Ascending aorta (tissue), 2 donors: ENCODE results near the gene RIMBP2. TPM values are rescaled to one million over a fixed set of nuclear protein-coding genes. Genes with fewer than 3 reads are reported as not detected.

Experiments used
- DNase-seq, 2 donors: peaks; one replicate each; pipeline ENCODE4 v3.0.0-alpha.2; 2019; ENCODE audit warnings: low spot score in 2 of 2
- H3K27ac ChIP-seq, 2 donors: fragments of 200-600 bp; sonication (generic); one replicate each; pipeline ENCODE4 v1.5.1; 2016 to 2017; ENCODE audit warnings: mild to moderate bottlenecking in 1 of 2
- H3K27me3 ChIP-seq: fragments of 200-600 bp; sonication (generic); one replicate; pipeline ENCODE4 v1.5.1; 2017
- H3K36me3 ChIP-seq, 2 donors: fragments of 200-600 bp; sonication (generic); one replicate each; pipeline ENCODE4 v1.5.1; 2016
- H3K4me1 ChIP-seq, 2 donors: fragments of 200-600 bp; sonication (generic); one replicate each; pipeline ENCODE4 v1.5.1; 2016 to 2017; ENCODE audit warnings: mild to moderate bottlenecking in 1 of 2
- H3K4me3 ChIP-seq, 2 donors: fragments of 200-600 bp; sonication (generic); one replicate each; pipeline ENCODE4 v1.5.1; 2016 to 2017; ENCODE audit warnings: mild to moderate bottlenecking in 1 of 2
- H3K9me3 ChIP-seq, 2 donors: fragments of 200-600 bp; sonication (generic); one replicate each; pipeline ENCODE4 v1.5.1; 2016
- intact Hi-C: fragments of 100-400 bp; cut with DNase I; formaldehyde crosslinking; loops from one replicate; pipeline ENCODE4 v1.15.1; 2023
- total RNA-seq: library from RNA; depleted of rRNA; stranded (reverse); fragments of >200 nt; gene quantifications from one replicate; pipeline ENCODE4 v1.1.0, GENCODE V29; 2016
- TF ChIP-seq, protein P1 (sequence below), 3 experiments: fragments of 200-600 bp in 2 of 3; fragments of 450-650 bp in 1 of 3; sonication (generic) in 2 of 3; IDR thresholded peaks; one replicate each; pipeline ENCODE4 v1.5.1; 2016 to 2019; ENCODE audit warnings: antibody characterized with exemption in 3 of 3, mild to moderate bottlenecking in 1 of 3, moderate library complexity in 1 of 3

Gene RIMBP2
- total RNA-seq, 1 donor from 2014 or later, result not detected

GRCh38 chr12:130478786-130479185 lies 237.3 kb downstream of the RIMBP2 start:
- H3K9me3 ChIP-seq, result no peaks in the 10 kb centered on the region
- H3K27me3 ChIP-seq, result no peaks in the 10 kb centered on the region
- no peak for DNase-seq
- no peaks in the 10 kb centered on the region for H3K4me1 ChIP-seq
- no peak overlapping the region for H3K27ac ChIP-seq
- H3K4me3 ChIP-seq, result no peak overlapping the region
- no peaks in the 10 kb centered on the region for H3K36me3 ChIP-seq
- TF ChIP-seq, protein P1, sequence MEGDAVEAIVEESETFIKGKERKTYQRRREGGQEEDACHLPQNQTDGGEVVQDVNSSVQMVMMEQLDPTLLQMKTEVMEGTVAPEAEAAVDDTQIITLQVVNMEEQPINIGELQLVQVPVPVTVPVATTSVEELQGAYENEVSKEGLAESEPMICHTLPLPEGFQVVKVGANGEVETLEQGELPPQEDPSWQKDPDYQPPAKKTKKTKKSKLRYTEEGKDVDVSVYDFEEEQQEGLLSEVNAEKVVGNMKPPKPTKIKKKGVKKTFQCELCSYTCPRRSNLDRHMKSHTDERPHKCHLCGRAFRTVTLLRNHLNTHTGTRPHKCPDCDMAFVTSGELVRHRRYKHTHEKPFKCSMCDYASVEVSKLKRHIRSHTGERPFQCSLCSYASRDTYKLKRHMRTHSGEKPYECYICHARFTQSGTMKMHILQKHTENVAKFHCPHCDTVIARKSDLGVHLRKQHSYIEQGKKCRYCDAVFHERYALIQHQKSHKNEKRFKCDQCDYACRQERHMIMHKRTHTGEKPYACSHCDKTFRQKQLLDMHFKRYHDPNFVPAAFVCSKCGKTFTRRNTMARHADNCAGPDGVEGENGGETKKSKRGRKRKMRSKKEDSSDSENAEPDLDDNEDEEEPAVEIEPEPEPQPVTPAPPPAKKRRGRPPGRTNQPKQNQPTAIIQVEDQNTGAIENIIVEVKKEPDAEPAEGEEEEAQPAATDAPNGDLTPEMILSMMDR (IDR thresholded peaks at IDR 0.05), result no peak
- intact Hi-C loops, result no loop called here

DNA sequence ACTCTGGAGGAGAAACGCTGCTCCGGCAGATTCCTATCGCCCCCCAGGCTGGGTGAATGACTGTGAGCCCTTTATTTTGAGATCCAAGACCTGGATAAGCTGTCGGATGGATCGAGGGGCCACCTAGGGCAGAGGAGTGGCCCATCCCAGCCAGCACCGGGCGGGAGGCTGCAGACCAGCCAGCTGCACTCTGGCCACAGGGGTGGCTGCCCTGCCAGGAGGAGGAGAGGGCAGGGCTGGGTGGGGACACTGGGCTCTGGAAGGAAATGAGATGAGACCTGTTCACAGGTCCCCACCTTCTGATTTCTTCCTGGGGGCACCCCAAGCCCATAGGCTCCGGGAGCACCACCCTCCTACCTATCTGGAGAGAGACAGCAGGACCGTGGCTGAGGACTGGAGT lies 238.4 kb downstream of the RIMBP2 start:
- no peaks in the 10 kb centered on the region for H3K27me3 ChIP-seq
- TF ChIP-seq, protein P1 (IDR thresholded peaks at IDR 0.05), result no peak
- H3K27ac ChIP-seq, result no peak overlapping the region

DNA sequence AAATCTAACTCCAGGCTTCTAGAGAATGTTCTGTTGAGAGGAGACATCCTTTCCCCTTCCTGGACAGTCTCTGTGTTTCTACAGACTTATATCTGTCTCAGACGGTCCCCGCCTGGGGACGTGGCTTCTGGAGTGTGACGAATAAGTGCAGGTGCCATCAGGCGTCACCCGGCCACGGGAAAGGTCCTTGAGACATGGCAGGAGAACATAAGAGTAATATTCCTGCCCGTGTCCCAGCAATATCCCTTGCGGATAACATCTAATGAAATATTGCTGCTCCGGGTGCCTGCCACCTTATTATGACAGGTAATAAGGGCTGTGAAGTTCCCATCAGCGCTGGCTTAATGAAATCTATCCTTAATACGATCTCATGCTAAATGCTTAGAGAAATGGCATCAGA lies 238.8 kb downstream of the RIMBP2 start:
- Histone ChIP-seq H3K27ac (no peak overlapping the region), H3K4me1 (no peaks in the 10 kb centered on the region), H3K27me3 (no peaks in the 10 kb centered on the region), H3K9me3 (no peaks in the 10 kb centered on the region), H3K4me3 (no peak overlapping the region), H3K36me3 (no peaks in the 10 kb centered on the region)
- TF ChIP-seq, protein P1 (IDR thresholded peaks at IDR 0.05), result no peak
- DNase-seq, result no peak
- intact Hi-C loops, result no loop called here

More for the DNA sequence above, 238.4 kb downstream of the RIMBP2 start:
- intact Hi-C loops, result no loop called here
- Histone ChIP-seq H3K4me1 (no peaks in the 10 kb centered on the region), H3K36me3 (no peaks in the 10 kb centered on the region), H3K4me3 (no peak overlapping the region), H3K9me3 (no peaks in the 10 kb centered on the region)
- DNase-seq, result no peak

GRCh38 chr12:130476451-130477135 lies 239.5 kb downstream of the RIMBP2 start:
- H3K9me3 ChIP-seq, result no peaks in the 10 kb centered on the region
- no peaks in the 10 kb centered on the region for H3K27me3 ChIP-seq
- H3K27ac ChIP-seq, result no peak overlapping the region
- TF ChIP-seq, protein P1 (IDR thresholded peaks at IDR 0.05), result no peak
- intact Hi-C loops, result no loop called here
- H3K4me3 ChIP-seq, result no peak overlapping the region
- no peaks in the 10 kb centered on the region for H3K36me3 ChIP-seq
- no peak for DNase-seq
- H3K4me1 ChIP-seq, result no peaks in the 10 kb centered on the region

DNA sequence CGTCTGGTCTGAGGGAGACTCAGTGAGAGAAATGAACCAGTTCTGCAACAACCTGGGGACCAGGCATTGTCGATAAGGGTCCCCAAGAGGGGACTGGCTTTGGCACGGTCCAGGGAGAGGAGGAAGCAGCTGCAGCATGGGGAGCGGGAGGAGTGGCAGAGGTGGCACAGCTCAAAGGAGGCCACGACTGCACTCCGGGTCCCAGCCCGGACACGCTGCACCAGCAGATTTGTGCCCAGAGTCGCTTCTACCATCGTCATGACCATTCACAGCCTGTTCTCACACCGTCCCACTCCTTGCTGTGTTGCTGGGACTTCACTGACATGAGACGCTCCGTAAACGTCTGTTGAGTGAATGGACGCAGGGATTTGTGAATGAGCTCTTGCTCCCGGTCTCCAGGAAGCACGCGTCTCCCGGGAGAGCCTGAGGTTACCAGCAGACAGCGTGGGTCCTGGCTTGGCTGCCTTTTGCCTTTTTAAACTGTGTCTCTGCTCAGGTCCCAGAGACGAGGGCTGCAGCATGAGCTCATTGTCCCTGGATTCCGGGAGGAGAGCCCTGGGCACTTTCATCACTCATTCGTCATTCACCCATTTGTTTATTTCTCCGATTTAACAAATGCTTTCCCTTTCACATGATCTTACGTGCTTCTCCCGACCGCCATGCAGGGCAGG lies 241.4 kb downstream of the RIMBP2 start:
- Histone ChIP-seq H3K4me1 (no peaks in the 10 kb centered on the region), H3K4me3 (no peak overlapping the region), H3K27me3 (no peaks in the 10 kb centered on the region), H3K9me3 (no peaks in the 10 kb centered on the region), H3K27ac (no peak overlapping the region), H3K36me3 (no peaks in the 10 kb centered on the region)
- TF ChIP-seq, protein P1 (IDR thresholded peaks at IDR 0.05), result no peak
- intact Hi-C loops, result no loop called here
- DNase-seq, result no peak
